Vagina (tissue), 2 donors: Measurements from ENCODE around the gene CDH15.

Experiments used
- POLR2A ChIP-seq, 2 donors: fragments of 450-650 bp; IDR thresholded peaks; one replicate each; pipeline ENCODE4 v1.6.1; 2017; ENCODE audit warnings: antibody characterized with exemption in 2 of 2, mild to moderate bottlenecking in 2 of 2, moderate library complexity in 2 of 2
- TF ChIP-seq, protein P1 (sequence below), 3 experiments: fragments of 450-650 bp in 2 of 3; fragments of 200-600 bp in 1 of 3; sonication (generic) in 1 of 3; IDR thresholded peaks; one replicate each; pipeline ENCODE4 v1.5.1; 2017 to 2019; ENCODE audit warnings: antibody characterized with exemption in 3 of 3, mild to moderate bottlenecking in 2 of 3, moderate library complexity in 2 of 3

DNA sequence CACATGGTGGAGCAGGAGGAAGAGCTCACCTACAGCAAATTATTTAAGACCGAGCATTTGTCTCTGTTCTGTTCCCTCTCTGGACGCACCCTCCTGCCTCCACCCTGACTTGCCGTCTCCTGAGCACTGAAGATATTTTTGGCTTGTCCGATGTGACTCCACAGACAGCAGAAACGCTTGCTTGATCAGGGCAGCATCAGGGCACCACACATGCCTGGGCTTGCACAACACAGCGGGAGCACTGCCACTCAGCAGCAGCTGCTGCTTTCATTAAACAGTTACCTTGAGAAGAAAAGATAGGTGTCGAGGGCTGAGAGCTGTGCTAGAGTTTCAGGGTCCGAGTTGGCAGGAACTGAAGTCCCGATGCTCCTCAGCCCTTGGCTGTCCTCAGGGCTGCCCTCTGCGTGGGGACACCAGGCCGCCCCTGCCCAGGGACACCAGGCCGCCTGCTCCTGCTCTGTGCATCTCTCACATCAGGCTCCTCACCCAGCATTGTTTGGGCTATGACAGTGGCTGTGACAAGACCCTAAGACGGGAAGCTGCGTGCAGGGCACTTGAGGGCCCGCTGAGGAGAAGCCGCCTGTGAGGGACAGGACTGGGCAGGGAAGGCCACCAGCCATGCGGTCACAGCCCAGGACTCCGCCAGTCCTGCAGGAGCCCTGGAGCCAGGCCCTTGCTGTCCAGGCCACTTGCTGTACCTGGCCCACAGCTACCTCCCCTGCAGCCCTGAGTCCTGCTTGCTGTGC lies 21.3 kb upstream of the CDH15 start:
- TF ChIP-seq, protein P1, sequence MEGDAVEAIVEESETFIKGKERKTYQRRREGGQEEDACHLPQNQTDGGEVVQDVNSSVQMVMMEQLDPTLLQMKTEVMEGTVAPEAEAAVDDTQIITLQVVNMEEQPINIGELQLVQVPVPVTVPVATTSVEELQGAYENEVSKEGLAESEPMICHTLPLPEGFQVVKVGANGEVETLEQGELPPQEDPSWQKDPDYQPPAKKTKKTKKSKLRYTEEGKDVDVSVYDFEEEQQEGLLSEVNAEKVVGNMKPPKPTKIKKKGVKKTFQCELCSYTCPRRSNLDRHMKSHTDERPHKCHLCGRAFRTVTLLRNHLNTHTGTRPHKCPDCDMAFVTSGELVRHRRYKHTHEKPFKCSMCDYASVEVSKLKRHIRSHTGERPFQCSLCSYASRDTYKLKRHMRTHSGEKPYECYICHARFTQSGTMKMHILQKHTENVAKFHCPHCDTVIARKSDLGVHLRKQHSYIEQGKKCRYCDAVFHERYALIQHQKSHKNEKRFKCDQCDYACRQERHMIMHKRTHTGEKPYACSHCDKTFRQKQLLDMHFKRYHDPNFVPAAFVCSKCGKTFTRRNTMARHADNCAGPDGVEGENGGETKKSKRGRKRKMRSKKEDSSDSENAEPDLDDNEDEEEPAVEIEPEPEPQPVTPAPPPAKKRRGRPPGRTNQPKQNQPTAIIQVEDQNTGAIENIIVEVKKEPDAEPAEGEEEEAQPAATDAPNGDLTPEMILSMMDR (IDR thresholded peaks at IDR 0.05) = no peak
- no peak for TF ChIP-seq POLR2A (IDR thresholded peaks at IDR 0.05)
